HG02678 (cell line): ENCODE results near the gene FAXDC2.
A peak's percentile ranks its signal among the peaks of the same experiment; 100 is the strongest.
"Not testable (repeated sequence)": the region's sequence is repeated elsewhere in the genome, so short reads cannot be mapped to it uniquely, and the experiment has no call there.

Experiments
- ATAC-seq: cut with Tn5 transposase; IDR thresholded peaks from one replicate; pipeline ENCODE4 v1.9.1; 2021; ENCODE audit warnings: mild to moderate bottlenecking, moderate library complexity; ENCODE audit not compliant: unreplicated experiment

The FAXDC2 gene

GRCh38 chr5:154862766-154863165 is 12.4 kb upstream of the FAXDC2 start:
- no peak for ATAC-seq

- no peak for ATAC-seq
Observed at GRCh38 chr5:154861946-154862345, 11.5 kb upstream of the FAXDC2 start.

GRCh38 chr5:154860765-154861164 is 10.4 kb upstream of the FAXDC2 start:
- no peak for ATAC-seq

DNA sequence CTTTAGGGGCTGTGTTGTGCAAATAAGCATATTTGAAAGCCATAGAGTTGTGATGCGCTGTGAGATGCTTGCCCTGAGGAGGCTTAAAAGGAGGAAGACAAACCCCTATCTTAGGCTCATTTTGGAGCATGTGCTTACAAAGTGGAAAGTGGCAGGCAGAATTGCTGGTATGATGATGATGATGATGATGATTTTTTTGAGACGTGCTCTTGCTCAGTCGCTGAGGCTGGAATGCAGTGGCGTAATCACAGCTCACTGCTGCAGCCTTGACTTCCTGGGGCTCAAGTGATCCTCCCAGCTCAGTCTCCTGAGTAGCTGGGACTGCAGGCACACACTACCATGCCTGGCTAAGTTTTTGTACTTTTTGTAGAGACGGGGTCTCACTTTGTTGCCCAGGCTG is 9.7 kb upstream of the FAXDC2 start:
- ATAC-seq: no peak

GRCh38 chr5:154858972-154859871 is 8.8 kb upstream of the FAXDC2 start:
- peak; percentile 13 for ATAC-seq

DNA sequence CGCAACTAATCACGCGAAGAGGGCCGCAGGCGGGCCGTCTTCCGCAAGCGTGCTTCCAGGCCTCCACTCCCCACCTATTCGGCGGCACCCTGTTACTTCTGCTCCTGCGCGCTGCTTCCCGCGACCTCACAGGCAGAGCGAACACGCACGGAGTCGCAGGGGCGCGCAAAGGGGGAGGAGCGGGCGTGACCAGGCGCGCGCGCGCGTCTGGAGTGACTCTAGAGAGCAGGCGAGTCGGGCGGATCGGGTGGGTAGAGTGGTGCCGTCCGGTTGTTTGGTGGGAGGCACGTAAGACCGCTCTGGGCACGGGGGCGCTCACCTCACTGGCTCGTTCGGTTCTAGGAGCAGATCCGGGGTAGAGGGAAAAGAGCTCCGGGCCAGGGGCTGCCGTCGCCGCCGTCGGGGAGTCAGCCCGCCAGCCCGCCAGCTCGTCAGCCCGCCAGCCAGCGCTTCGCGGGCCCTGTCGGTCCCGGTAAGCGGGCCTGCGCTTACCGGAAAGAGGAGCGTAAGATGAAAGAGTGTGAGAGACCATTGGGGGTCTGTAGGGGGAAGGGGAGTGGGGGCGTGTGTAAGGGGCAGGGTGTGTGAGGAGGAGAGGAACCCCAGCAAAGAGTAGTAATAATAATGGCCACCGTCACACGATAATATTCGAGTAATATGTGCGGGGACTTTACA is 8.0 kb upstream of the FAXDC2 start, which contains the start of gene CNOT8:
Gene CNOT8, plus strand, starts transcription at position 331 of the 675 bp plus-strand sequence. CDS start 4,652 bp downstream, outside the sequence.
- ATAC-seq: peak; percentile 78

DNA sequence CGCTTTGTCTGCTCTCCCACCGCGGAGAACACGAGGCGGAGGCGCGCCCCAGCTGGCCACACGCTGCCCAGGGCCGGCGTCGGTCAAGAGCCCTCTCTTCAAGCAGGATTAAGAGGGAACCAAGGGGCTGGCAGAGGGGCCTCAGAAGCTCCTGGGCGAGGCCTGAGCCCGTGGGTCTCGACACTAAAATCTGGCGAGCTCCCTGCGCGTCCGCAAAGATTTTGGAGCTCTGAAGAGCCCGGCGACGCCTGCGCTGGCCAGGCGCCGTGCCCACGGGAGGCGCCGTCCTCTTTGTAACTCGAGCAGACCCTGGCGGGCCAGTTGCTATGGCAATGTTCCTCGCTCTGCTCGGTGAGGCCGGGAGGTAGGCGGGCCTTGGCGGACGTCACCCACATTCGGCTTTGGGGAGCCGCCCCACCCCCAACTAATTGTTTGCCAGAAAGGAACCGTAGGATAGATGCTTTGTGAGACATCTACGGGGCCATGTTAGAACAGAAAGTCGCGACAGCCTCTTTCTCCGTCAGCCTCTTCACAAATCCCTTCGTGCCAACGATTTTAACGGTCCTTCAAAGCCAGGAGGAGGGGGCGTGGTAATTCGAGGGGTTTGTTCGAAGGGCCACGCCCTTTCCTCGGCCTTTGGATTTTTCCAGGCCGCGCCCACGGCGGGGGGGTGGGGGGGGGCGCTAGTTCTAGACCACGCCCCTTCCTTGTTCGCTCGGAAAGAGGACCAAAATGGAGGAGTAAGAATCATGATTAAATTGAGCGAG is 7.3 kb upstream of the FAXDC2 start:
- ATAC-seq: peak; percentile 58

GRCh38 chr5:154851351-154851750 is 948 bp upstream of the FAXDC2 start:
- ATAC-seq: no peak

DNA sequence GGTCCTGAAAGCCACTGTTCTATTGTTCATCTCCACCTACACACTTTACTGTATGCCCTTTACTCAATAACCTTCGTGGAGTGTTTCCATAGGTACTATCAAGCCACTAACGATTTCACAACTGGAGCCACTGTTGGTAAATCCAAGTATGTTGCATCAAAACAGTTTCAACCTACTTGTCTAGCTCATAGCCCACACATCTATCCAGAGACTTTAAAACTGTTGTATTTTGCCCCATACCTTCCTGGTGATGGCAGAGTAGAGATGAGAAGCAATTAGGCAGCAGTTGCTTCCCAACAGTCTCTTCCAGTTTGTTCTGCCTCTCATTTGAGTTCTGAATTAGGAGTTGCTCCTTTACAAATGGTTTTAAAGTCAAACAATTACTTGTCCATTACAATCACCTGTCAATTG is 607 bp downstream of the FAXDC2 start:
- ATAC-seq: no peak

- no peak for ATAC-seq
Observed at GRCh38 chr5:154849264-154849785, 1.1 kb downstream of the FAXDC2 start.

DNA sequence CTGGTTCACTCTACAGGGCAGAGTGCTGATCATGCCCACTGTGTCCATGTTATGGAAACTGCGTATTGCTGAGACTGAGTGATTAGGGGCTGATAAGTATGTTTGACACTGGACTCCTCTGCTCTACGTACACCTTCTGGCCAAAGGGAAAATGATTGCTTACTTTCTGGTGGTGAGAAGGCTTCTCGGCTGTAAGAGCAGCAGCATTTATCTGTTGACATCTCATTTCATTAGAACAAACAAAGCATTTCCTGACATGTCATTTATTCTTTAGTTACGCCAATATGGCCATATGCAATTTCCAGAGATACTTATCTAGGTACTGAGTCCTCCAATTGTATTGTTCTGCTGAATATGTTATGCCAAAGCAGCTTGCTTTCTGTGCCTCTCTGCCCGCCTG is 5.6 kb downstream of the FAXDC2 start:
- ATAC-seq: no peak

- ATAC-seq: no peak
Observed at GRCh38 chr5:154842689-154843530, 7.5 kb downstream of the FAXDC2 start.

DNA sequence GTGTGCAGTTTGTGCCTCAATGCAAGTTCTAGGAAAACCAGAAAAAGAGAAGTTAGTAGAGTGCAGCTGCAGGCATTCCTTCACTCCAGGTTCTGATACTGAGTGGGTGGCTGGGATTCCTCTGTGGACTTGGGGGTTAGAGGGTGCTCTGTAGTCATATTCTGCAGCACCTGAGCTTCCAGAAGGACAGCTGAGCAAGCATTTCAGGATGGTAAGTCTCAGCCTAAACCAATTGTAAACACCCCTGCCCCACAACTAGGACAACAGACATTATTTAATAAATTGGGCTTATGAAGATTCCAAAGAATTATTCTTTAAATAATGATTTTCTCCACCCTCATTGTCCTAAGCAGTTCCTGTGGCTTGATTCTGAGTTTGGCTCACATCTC is 9.1 kb downstream of the FAXDC2 start:
- no peak for ATAC-seq

DNA sequence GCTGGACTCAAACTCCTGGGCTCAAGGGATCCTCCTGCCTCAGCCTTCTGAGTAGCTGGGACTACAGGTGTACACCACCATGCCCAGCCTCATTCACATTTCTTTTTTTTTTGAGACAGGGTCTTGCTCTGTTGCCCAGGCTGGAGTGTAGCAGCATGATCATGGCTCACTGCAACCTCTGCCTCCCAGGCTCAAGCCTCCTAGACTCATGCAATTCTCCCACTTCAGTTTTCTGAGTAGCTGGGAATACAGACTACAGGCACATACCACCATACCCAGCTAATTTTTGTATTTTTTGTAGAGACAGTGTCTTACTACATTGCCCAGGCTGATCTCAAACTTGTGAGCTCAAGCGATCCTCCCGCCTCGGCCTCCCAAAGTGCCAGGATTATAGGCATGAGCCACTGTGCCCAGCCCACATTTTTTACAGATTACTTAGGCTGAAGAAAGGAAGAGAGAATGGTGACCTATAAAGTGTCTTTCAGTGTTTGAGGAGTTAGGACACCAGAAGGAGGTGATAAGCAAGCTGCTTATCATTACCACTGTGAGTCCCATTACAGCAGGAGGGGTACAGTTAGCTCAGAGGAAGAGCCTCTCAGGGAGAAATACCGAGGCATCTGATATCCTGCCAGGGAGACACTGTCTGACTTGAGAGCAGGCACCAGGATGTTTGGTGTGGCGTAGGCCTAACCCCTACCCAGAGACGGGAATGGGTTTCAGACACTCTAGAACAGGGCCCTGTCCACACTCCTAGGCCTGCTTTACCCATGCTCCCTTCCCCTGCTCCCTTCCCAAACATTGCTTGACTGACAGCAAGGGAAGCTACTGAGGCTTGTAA is 9.7 kb downstream of the FAXDC2 start:
- ATAC-seq: no peak

DNA sequence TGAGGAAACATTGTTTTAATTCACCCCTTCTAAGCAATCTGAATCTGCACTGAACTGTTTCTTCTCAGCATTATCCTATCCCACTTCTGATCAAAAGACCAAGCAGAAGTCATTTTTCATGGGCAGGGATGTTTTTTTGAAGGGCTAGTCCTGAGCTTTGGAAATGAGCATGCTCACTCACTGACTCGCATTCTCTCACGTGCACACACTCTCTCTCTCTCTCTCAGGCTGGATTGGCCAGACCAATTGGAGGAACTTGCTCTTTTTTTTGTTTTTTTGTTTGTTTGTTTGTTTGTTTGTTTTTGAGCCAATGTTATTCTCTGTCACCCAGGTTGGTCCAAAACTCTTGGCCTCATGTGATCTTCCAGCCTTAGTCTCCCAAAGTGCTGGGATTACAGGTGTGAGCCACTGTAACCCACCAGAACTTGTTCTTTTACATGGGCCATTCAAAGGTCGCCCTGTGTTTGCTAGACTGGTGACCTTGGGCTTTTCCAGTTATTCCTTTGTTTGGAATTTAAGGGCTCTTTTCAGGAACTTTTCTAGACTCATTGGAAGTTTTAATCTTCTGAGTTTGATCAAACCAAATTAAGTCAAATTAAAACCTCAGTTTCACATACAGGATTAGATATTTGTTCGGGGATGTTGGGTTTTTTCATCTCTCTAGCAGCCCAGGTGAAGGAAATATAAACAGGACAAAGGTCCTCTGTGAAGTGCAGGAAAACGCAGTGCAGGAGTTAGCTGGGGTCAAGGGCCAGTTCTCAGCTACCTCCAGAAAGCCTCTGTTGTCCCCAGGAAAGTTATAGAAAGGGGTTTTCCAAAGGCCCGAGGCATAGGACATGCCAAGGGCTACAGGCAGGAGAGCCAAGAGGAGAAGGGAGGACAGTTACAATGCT is 13.1 kb downstream of the FAXDC2 start:
- no peak for ATAC-seq

DNA sequence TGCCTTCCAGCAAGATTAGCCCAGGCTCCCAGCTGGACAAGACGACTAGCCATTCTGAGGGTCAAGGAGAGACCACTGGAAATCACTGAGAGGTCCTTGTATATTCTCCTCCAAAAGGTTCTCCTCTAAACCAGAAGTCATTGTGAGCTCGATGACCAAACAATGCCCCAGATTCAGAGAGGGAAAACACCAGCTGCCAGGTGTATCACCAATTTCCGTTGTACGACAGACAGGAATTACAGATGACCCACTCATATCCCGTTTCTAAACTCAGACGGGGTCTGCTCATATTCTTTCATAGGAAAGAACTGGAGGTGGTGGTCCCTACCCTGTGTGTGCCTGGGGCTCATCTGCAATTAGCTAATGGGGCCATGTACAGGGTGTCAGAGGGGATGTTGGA is 14.2 kb downstream of the FAXDC2 start:
- no peak for ATAC-seq

GRCh38 chr5:154835701-154836052 is 14.7 kb downstream of the FAXDC2 start:
- ATAC-seq: not testable (repeated sequence)

DNA sequence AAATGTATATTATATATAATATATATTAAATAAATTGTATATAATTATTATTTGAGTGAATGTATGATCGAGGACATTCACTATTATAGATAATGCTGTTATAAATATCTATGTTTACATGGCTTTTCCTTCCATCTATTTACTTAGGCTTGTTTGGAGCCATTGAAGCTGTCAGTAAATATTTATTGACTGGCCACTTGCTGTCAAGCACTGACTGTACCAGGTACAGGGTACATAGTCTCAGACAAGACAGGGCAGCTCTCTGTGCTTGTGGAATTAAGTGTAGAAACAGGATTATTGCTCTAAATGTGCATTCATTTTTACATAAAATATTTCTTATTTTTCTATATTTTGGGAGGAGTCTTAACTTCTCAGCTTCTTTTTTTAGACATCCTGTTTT is 16.4 kb downstream of the FAXDC2 start:
- no peak for ATAC-seq
